Ascending aorta (tissue), 2 donors: ENCODE results near the gene PPP6R1. TPM values are rescaled to one million over a fixed set of nuclear protein-coding genes. Genes with fewer than 3 reads are reported as not detected.

Source experiments
- DNase-seq, 2 donors: peaks; one replicate each; pipeline ENCODE4 v3.0.0-alpha.2; 2019; ENCODE audit warnings: low spot score in 2 of 2
- H3K27ac ChIP-seq, 2 donors: fragments of 200-600 bp; sonication (generic); one replicate each; pipeline ENCODE4 v1.5.1; 2016 to 2017; ENCODE audit warnings: mild to moderate bottlenecking in 1 of 2
- H3K27me3 ChIP-seq: fragments of 200-600 bp; sonication (generic); one replicate; pipeline ENCODE4 v1.5.1; 2017
- H3K36me3 ChIP-seq, 2 donors: fragments of 200-600 bp; sonication (generic); one replicate each; pipeline ENCODE4 v1.5.1; 2016
- H3K4me1 ChIP-seq, 2 donors: fragments of 200-600 bp; sonication (generic); one replicate each; pipeline ENCODE4 v1.5.1; 2016 to 2017; ENCODE audit warnings: mild to moderate bottlenecking in 1 of 2
- H3K4me3 ChIP-seq, 2 donors: fragments of 200-600 bp; sonication (generic); one replicate each; pipeline ENCODE4 v1.5.1; 2016 to 2017; ENCODE audit warnings: mild to moderate bottlenecking in 1 of 2
- H3K9me3 ChIP-seq, 2 donors: fragments of 200-600 bp; sonication (generic); one replicate each; pipeline ENCODE4 v1.5.1; 2016
- intact Hi-C: fragments of 100-400 bp; cut with DNase I; formaldehyde crosslinking; loops from one replicate; pipeline ENCODE4 v1.15.1; 2023
- total RNA-seq: library from RNA; depleted of rRNA; stranded (reverse); fragments of >200 nt; gene quantifications from one replicate; pipeline ENCODE4 v1.1.0, GENCODE V29; 2016
- TF ChIP-seq, protein P1 (sequence below), 3 experiments: fragments of 200-600 bp in 2 of 3; fragments of 450-650 bp in 1 of 3; sonication (generic) in 2 of 3; IDR thresholded peaks; one replicate each; pipeline ENCODE4 v1.5.1; 2016 to 2019; ENCODE audit warnings: antibody characterized with exemption in 3 of 3, mild to moderate bottlenecking in 1 of 3, moderate library complexity in 1 of 3

Gene PPP6R1
- total RNA-seq, 1 donor from 2014 or later: 68.3 TPM

DNA sequence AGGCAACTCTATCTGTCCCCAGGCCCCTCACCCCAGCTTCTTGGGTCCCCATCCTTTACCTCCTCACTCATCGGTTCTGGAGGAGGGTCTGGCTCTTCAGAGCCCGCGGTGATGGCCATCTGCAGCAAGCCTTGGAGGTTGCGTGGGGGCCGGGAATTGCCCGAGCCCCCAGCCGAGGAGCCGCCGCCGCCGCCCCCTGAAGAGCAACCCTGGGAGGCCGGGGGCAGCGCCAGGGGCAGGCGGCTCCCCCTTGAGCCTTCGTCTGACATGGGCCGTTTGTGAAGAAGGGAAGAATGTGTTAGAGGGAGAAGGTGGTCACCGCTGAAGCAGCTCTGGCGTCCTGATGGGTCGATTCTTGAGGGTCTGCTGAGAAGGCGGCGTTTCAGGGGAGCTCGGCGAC lies 20.5 kb upstream of the PPP6R1 start:
- Histone ChIP-seq H3K9me3 (no peaks in the 10 kb centered on the region), H3K36me3 (peaks cover 18 to 28% of the 10 kb centered on the region in 2 donors), H3K27ac (peak overlapping the region; percentile 66 to 68), H3K4me3 (peak overlapping the region; percentile 71 to 84), H3K27me3 (no peaks in the 10 kb centered on the region), H3K4me1 (peaks cover 7 to 11% of the 10 kb centered on the region in 2 donors)
- intact Hi-C loops: no loop called here
- TF ChIP-seq, protein P1, sequence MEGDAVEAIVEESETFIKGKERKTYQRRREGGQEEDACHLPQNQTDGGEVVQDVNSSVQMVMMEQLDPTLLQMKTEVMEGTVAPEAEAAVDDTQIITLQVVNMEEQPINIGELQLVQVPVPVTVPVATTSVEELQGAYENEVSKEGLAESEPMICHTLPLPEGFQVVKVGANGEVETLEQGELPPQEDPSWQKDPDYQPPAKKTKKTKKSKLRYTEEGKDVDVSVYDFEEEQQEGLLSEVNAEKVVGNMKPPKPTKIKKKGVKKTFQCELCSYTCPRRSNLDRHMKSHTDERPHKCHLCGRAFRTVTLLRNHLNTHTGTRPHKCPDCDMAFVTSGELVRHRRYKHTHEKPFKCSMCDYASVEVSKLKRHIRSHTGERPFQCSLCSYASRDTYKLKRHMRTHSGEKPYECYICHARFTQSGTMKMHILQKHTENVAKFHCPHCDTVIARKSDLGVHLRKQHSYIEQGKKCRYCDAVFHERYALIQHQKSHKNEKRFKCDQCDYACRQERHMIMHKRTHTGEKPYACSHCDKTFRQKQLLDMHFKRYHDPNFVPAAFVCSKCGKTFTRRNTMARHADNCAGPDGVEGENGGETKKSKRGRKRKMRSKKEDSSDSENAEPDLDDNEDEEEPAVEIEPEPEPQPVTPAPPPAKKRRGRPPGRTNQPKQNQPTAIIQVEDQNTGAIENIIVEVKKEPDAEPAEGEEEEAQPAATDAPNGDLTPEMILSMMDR (IDR thresholded peaks at IDR 0.05): no peak
- DNase-seq: no peak

DNA sequence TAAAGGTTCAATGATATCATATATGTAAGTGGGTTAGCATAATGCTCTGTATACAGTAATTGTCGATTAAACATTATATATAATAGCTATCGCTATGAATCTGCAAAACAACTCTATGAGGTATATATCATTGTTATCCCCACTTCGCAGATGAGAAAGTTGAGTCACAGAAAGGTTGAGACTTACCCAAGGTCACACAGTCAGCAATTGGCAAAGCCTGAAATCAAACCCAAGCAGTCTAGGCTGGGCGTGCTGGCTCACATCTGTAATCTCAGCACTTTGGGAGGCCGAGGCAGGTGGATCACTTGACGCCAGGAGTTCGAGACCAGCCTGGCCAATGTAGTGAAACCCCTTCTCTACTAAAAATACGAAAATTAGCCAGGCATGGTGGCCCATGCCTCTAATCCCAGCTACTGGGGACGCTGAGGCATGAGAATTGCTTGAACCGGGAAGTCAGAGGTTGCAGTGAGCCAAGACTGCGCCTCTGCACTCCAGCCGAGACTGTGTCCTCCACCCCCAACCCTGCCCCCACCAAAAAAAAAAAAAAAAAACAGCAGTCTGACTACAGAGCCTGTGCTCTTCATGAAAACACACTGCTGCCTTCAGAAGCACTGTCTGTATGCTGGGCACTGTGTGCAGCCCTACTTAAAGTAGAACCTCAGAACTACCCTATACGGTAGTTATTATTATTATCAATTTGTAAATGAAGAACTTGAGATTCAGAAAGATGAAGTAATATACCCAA lies 19.7 kb upstream of the PPP6R1 start:
- Histone ChIP-seq H3K4me1 (peaks cover 7 to 9% of the 10 kb centered on the region in 2 donors), H3K27ac (no peak overlapping the region), H3K27me3 (no peaks in the 10 kb centered on the region), H3K36me3 (peaks cover 23 to 36% of the 10 kb centered on the region in 2 donors), H3K9me3 (no peaks in the 10 kb centered on the region), H3K4me3 (peak overlapping the region in 1 of 2 donors; percentile 84)
- intact Hi-C loops: no loop called here
- DNase-seq: no peak
- TF ChIP-seq, protein P1 (IDR thresholded peaks at IDR 0.05): no peak

DNA sequence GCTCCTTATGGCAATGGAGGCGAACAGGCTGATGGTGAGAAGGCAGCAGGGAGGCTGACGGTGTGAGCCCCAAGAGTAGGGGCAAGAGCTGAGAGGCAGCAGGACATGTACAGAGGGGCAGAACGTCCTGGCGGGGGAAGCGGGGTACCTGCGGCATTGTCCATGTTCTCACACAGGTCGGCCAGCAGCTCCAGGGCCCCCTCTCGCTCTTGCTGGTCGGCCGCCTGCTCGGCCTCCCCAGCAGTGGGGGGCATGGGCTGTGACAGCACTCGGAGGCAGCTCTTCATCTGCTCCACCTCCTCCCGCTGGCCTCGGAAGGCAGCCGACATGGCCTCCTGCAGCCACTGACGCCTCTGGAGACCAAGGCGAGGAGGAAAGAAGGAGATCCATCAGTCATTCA lies 18.7 kb upstream of the PPP6R1 start:
- Histone ChIP-seq H3K27ac (no peak overlapping the region), H3K27me3 (no peaks in the 10 kb centered on the region), H3K4me1 (peaks cover 7% of the 10 kb centered on the region in 2 donors), H3K36me3 (peaks cover 30 to 47% of the 10 kb centered on the region in 2 donors), H3K4me3 (no peak overlapping the region), H3K9me3 (no peaks in the 10 kb centered on the region)
- no peak for DNase-seq
- TF ChIP-seq, protein P1 (IDR thresholded peaks at IDR 0.05): no peak
- intact Hi-C loops: no loop called here

DNA sequence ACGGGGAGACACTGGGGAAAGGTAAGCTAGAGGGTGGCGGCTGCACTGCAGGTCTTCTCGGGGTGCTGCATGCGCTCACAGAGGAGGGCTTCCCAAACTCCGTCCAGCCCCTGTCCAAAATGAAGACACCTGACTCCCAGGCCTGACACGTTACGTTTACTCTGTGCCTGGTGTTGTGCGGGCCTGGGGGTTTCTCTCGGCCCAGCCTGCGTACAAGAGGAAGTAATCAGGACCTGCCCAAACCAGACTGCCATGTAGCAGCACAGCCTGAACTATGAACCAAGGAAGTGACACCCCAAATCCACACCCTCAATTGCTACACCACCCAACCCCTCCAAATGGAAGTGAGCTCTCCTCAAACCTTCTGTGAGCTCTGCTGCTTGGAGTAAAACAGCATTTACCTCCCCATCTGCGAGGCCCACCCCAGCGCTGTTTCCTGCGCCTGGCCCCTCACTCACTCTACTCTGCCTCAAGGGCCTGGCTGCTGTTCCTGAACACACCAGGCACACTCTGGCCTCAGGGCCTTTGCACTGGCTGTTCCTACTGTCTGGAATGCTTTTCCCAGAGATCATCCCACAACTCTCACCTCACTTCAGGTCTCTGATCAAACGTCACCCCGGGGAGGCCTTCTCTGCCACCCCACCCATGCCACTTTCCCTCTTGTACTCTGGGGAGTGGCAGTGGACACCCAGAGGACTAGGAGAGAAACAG lies 18.1 kb upstream of the PPP6R1 start:
- Histone ChIP-seq H3K4me3 (no peak overlapping the region), H3K27ac (no peak overlapping the region), H3K36me3 (peaks cover 30 to 52% of the 10 kb centered on the region in 2 donors), H3K4me1 (peaks cover 7% of the 10 kb centered on the region in 2 donors), H3K9me3 (no peaks in the 10 kb centered on the region), H3K27me3 (no peaks in the 10 kb centered on the region)
- intact Hi-C loops: no loop called here
- TF ChIP-seq, protein P1 (IDR thresholded peaks at IDR 0.05): no peak
- no peak for DNase-seq

GRCh38 chr19:55275851-55276719 lies 17.3 kb upstream of the PPP6R1 start:
- H3K36me3 ChIP-seq: peaks cover 32 to 58% of the 10 kb centered on the region in 2 donors
- no peak overlapping the region for H3K4me3 ChIP-seq
- H3K27ac ChIP-seq: no peak overlapping the region
- no peaks in the 10 kb centered on the region for H3K27me3 ChIP-seq
- H3K9me3 ChIP-seq: no peaks in the 10 kb centered on the region
- TF ChIP-seq, protein P1 (IDR thresholded peaks at IDR 0.05): no peak
- intact Hi-C loops: no loop called here
- no peak for DNase-seq
- peaks cover 7% of the 10 kb centered on the region in 2 donors for H3K4me1 ChIP-seq
